GM19035 (cell line): ENCODE results near the gene SPATA6L.

Experiments
- ATAC-seq: cut with Tn5 transposase; IDR thresholded peaks from one replicate; pipeline ENCODE4 v1.9.1; 2021; ENCODE audit not compliant: unreplicated experiment

The SPATA6L gene, protein sequence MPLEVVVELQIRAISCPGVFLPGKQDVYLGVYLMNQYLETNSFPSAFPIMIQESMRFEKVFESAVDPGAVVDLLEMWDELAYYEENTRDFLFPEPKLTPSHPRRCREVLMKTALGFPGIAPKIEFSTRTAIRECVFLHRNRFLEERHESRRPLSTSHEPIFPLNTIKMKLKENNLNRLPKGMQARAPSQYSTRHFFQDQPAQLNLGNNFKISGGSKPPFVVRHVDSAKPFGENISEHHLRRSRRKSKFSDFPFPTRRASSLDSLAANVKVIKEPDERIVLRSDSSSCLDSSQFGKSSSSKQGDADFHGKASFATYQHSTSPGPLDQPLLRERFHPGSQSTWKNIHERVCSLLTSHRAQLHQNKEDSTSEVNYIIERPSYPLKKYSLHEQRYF

DNA sequence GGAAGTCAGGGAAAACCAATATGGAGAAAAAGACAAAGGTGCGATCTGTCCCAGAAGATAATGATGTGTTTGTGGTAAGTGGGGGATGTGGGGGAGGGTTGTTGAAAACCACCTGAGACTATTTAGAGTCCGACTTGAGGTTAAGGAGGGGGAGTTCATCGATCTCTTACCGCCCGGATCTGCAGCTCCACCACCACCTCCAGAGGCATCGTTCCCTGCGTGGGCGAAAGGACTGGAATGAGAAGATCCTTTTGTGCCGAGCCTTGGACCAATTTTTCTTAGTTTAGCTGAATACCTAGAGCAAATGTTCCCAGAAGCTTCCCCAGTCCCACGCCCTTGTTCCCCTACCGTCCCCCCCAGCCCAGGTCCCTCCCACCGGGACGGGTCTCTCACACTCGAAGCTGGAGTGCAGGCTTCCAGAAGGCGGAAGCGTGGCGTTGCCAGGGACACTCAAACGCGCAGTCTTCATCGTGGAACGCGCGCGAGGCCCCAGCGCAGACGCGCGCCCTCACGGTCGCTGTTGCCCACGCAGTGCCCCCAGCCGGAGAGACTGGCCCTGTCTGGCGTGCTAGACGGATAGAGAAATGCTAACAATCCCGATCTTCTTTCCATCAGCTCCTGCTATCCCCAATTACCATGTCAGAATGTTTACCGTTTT is at the start of gene SPATA6L:
Gene SPATA6L (minus strand): TSS at position 439 of the 658 bp plus-strand sequence. CDS start 230 bp downstream, at position 209.
- no peak for ATAC-seq

DNA sequence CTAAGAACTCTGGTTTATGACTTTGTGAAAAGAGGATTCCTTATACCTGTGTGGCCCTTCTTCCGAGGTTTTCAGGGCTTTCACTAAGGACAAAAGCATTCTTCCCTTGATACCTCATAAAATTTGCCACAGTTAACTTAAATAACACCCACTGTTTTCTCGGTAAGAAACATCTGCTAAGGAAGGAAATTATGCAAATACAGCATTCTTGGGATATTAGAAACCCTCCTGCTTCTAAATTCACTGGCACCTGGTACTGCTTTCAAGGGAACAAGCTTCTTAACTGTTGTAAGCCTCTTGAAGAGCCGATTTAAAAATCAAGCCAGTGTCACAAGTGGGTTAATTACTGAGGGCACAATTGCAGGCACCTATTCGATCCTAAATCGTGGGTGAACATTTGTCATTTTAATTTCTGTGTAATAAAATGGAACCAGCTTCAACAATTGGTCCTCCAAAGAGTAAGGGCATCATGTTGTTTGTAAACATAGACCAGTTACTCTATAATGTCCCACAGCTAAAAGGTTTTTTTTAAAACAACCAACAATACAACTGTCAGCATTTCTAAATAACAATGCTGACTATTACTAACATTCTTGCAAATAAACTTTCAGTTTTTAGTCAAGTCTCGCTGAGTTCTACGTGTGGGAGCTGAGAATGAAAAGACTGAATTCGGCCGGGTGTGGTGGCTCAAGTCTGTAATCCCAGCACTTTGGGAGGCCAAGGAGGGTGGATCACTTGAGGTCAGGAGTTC is 48.2 kb upstream of the SPATA6L start:
- no peak for ATAC-seq

DNA sequence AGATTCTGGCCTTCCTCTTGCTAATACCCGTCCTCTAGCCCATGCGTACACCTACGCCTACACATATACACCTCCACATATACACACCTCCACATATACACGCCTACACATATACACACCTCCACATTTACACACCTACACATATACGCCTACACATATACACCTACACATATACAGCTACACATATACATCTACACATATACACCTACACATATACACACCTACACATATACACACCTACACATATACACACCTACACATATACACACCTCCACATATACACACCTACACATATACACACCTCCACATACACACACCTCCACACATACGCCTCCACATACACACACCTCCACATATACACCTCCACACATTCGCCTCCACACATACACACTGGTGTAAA is 47.6 kb upstream of the SPATA6L start:
- no peak for ATAC-seq

DNA sequence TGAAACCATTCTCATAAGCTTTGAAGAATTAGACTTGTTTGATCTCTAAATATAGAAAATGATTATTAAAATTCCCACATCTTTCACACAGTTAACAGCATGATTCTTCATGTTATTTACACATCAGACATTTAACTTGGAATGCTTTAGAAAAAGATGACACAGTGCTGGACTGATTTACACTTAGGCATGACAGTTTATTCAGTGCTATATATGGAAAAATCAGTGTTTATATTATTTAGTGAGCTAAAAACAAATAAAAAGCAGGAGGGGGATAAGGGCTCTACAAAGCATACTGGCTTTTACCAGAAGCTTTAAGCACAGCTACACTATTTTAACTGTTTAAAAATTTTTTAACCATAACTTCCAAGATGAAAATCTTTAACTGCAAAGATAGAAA is 43.1 kb upstream of the SPATA6L start:
- ATAC-seq: no peak

DNA sequence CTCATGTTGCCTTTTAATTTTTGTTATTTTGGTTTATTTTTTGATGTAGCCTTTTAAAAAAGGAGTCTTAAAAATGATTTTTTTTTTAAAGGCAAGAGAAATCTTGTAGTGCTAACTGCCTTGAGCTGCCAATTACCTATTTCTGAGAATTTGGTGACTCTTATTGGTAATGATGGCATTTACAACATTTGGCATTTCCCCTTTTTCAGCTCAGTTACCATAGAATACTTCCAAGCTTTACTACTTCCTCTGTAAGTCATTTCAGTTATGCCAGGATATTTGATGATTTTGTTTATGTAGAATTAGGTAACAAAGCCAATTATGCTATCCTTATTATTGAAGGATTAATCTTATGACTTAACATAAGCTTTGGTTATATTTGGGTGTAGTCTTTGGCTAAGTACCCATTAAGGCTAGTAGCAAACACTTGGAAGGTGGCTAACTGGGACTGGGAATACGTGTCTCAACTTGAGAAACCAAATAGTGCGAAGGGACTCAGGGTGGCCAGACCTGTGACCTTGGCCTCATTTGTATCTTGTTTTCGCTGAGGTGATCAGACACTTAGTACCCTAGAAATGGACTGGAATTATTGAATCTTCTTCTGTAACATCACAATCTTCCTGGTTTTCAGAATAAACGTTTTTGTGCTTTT is 40.8 kb upstream of the SPATA6L start:
- no peak for ATAC-seq

DNA sequence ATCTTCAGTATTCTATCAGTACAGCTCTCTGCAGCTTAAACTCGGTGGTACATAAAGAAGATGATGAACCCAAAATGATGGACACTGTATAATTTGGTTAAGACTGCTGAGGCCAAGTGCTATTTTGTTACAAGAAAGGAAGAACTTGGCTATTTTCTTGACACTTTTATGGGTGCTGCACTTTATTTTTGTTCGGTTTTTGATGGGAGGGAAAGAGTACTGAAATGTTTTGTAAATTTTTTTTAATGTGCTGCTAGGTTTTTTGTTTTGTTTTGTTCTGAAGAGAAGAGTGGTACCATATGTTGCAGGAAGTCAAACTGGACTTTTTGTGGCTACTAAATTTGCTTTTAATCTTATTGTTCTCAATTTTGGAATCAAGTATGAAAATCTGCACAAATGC is 39.7 kb upstream of the SPATA6L start:
- no peak for ATAC-seq

DNA sequence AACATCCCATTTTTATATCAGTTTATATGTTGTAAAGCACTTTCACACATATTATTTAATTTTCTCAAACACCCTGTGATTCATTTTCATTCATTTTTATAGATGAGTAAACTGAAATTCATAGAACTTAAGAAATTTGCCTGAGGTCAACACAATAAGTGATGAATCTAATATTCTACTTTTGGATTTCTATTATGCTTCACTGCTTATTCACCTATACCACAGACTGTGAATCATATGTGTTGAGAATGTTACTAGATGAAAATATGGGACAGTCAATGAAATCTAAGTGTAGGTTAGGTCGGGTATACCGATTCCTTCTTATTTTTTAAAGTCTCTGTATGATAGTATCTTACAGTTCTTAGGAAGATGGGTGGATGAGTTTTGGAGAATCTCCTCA is 37.8 kb upstream of the SPATA6L start:
- ATAC-seq: no peak

DNA sequence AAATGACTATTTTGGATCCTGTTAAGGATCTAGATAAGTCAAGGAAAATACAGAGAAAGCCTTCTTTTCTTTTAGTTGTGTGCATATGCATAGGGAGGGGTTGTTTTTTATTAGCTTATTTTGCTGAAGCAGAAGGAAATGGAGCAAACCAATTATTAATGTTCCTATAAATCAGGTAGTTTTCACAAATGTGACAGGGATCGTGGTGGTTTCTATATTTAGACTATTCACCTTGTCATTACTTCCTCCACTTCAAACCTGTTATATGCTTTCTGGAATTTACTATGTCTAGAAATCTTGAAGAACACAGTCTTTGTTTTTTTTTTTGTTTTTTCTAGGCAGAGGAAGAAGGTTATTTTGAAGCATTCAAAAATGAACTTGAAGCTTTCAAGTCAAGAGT is 35.2 kb upstream of the SPATA6L start:
- no peak for ATAC-seq

DNA sequence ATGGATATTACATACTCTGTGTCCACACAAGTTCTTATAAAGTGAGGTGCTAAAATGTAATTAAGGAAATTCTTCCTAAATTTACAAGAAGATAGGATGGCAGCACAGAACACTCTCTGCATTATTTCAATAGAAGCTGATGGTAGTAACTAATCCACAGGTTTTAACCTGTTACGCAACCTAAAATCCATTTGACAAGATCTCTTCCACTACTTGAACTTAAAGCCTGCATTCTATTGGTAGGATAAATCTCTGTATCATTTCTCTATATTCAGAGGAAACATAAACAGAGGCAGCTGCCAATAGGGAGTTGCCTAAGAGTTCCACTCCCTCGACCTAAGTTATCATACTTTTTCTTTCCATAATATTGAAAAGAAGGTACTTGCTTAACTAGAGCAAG is 34.7 kb upstream of the SPATA6L start:
- ATAC-seq: no peak

DNA sequence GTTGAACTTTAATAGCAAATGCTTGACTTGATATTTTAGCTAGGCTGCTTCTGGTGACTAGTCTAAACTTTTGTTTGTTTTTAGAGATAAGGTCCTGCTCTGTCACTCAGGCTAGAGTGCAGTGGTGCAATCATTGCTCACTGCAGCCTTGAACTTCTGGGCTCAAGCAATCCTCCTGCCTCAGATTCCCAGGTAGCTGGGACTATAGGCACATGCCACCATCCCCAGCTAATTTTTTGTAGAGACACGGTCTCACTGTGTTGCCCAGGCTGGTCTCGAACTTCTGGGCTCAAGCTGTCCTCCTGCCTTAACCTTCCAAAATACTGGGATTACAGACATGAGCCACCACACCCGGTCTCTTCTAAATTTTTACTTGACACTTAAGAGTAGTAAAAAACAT is 33.8 kb upstream of the SPATA6L start:
- ATAC-seq: no peak

DNA sequence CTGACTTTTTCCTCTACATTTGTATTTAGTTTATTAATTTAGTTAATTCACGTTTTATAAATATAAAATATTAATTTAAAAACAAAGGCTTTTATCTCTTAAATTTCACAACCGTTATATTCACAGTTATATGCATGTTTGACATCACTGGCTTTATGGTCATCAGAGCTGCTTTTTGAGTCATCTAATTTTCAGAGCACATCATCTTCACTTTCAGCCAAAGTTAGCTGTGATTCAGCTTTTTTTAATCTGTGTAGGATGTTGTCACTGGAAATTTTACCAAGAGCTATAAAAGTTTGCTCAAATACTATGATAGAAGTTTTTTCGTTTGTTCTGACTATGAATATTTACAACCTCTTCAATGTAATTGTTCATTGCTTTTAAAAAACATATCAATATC is 25.5 kb upstream of the SPATA6L start:
- ATAC-seq: no peak

DNA sequence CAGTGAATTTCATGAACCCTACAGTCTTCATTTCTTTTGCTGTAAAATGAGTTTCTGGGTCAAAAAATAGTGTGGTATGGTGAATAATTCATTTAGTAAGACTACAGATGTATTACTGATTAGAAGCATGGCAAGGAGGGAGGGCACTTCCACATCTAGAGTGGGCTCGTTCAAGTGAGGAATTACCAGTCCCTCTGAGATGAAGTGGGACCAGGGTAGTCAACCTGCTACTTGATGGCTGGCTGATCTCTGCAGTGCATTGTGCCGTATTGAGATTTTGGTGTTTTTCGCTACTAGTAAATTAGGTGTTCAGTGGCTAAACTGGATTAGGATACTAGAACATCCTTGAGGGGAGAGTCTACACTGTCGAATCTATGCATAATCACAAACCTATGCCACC is 23.9 kb upstream of the SPATA6L start:
- ATAC-seq: peak; percentile 35

DNA sequence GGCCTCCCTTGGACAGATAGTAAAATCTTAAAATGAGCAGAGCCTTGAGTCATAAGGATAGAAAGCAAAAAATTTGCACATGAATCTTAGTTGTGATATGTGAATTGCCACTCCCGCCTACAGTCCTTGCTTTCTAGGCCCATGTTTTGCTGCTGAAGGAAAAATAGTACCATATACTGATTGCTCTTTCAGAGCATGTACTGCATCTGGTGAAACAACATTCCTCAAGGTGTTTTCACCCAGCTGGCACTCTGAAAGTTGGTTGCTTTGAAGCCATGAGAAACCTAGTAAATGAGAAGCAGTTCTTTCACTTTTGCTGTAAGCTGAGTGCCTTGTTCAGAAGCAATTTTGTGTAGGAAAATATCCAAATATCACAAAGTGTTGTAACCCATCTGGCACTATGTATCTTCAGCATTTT is 23.4 kb upstream of the SPATA6L start:
- peak; percentile 68 for ATAC-seq

DNA sequence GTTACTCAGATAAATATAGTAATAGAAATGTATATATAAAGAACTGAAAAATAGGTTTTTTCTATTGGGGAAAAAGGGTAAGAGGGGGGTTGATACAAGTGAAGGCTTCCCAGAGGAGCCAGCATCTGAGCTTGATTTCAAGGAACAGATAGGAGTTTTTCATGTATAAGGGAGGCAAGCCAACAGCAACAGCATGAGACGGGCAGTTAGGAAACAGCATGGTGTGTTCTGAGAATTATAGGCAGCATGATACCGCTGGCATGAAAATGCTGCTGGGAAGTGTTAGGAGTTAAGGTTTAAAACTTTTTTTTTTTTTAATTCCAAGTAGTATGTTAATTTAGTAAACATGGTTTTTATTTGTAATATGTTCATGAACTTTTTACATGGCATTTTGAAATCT is 22.7 kb upstream of the SPATA6L start:
- no peak for ATAC-seq

DNA sequence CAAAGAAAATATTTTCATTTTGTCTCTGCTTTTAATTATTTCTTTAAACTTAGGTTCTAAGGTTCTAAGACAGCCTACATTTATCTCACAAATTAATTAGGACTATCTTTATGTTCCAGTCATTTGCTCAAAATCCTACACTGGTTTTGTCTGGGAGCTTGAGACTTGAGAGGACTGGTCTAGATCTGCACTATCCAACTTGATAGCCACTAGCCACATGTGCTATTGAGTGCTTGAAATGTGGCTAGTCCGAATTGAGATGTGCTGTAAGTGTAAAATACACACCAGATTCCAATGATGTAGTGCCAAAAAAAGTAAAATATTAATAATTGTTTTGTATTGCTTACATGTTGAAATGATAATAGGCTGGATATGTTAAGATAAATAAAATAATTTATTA is 20.3 kb upstream of the SPATA6L start:
- no peak for ATAC-seq

DNA sequence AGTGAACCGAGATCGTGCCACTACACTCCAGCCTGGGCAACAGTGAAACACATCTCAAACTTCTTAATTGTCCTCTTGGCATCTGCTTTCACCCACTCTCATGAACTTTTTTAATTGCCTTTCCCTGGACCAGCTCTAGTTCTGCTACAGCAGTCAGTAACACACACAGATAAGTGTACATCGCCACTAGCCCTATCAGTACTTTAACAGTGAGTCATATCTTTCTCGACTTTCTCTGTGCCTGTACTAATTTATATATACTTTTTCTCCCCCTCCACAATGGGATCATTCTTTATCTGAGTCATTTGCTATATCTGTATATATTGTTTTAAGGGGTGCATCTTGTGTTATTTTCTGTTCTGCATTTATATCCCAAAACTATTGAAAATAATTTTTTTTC is 19.8 kb upstream of the SPATA6L start:
- no peak for ATAC-seq

DNA sequence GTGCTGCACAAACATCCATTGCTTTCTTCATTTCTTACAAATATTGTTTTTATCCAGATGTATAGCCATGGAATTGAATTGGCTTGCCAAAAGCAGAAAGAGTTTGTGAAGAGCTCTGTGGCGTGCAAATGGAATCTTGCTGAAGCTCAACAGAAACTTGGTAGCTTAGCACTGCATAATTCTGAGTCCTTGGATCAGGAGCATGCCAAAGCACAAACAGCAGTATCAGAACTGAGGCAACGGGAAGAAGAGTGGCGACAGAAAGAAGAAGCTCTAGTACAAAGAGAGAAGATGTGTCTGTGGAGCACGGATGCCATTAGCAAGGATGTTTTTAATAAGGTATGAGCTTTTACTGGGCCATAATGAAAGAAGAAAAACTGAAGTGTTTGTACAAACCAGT is 18.5 kb upstream of the SPATA6L start:
- no peak for ATAC-seq

DNA sequence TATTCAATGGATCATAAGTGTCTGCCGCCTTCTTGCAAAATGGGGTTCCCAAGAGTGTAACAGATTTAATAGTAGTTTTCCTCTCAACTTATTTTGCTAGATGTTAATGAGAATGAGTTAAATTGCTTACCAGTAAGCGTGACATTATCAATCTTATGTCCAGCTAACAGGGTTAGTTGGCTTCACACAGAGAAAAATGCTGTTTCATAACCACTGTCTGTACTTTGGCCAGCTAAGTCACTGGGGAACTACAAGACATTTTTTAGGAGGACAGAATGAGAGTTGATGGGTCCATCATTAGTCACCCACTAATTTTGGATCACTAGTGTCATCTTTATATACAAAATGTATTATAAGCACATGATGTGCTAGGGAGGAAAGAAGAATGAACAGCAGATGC is 14.5 kb upstream of the SPATA6L start:
- no peak for ATAC-seq

DNA sequence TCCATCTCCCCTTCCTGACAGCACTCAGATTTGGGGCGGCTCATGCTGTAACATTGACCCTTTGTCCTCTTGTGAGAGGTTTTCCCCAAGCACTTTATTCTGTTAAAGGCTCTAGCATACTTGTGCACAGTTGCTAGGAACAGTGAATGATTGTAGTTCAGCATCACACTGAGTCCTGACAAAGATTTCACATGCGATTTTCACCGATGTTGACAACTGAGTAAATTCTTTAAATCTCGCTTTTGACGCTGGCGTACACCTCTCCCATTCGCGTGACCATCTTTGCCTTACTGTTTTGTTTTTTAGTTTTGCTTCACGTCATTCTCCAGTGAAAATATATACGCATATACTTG is 13.9 kb upstream of the SPATA6L start:
- peak; percentile 1 for ATAC-seq

DNA sequence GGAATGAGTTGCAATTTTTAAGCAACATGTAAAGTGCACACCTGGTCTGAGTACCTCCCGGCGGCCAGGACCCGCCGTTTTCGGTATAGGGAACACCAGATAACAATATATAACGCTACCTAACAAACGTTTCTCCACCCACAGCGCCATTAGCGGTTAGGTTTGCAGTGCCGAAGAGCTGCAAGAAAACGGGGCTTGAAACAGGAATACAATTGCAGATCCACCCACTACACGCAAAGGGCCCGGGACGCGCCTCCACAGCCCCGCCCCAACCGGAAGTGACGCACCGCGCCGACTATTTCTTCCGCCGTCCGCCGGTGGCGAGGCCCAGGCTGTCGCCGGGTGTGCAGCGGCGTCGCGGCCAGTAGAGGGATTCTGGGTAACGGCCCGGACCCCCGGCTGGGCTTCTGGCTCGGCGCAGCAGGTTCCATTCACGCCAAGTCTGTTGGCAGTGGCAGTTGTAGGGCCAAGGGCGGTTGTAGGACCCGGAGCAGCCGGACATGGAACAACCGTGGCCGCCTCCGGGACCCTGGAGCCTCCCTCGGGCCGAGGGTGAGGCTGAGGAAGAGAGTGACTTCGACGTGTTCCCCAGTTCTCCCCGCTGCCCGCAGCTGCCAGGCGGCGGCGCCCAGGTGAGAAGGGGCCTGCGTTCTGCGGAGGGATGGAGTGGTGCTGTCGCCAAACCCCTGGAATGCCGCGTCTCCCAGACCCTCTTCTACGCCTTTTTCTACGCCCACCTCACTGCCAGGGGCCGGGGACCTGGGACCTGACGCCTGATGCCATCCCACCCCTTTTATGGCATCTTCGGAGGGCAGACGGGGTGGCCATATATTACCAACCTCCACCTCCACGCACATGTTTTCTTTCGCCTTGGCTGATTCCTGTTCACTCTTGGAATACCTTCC is 13.2 kb upstream of the SPATA6L start, which contains the start of gene CDC37L1:
Gene CDC37L1 (plus strand): TSS at position 302 of the 905 bp plus-strand sequence. CDS start 199 bp downstream, at position 501.
- peak; percentile 93 for ATAC-seq
